GM18907 (cell line): ENCODE results near the gene HES4.

Experiments
- ATAC-seq: cut with Tn5 transposase; IDR thresholded peaks from one replicate; pipeline ENCODE4 v1.9.1; 2021; ENCODE audit warnings: mild to moderate bottlenecking, moderate library complexity; ENCODE audit not compliant: unreplicated experiment

The HES4 gene

DNA sequence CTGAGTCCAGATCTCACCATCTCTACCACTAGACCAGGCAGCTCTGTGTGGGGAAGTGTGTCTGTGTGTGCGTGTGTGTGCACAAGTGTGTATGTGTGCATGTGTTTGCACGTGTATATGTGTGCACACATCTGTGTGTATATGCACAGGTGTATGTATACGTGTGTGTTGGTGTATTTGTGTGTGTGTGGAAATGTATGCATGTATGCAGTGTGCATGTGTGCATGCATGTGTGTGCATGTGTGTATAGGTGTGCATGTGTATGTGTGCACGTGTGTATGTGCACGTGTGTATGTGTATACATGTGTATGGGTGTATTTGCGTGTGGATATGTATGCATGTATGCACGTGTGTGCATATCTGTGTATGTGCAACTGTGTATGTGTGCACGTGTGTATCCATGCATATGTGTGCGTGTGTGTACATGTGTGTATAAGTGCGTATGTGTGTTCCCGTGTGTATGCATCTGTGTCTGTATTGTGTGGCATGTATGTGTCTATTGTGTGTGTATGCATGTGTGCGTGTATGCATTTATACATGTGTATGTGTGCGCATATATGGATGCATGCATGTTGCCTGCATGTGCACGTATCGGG, 30.5 kb downstream of the HES4 start:
- ATAC-seq, result no peak

- no peak for ATAC-seq
Measured at GRCh38 chr1:967466-968343, 32.2 kb downstream of the HES4 start.

DNA sequence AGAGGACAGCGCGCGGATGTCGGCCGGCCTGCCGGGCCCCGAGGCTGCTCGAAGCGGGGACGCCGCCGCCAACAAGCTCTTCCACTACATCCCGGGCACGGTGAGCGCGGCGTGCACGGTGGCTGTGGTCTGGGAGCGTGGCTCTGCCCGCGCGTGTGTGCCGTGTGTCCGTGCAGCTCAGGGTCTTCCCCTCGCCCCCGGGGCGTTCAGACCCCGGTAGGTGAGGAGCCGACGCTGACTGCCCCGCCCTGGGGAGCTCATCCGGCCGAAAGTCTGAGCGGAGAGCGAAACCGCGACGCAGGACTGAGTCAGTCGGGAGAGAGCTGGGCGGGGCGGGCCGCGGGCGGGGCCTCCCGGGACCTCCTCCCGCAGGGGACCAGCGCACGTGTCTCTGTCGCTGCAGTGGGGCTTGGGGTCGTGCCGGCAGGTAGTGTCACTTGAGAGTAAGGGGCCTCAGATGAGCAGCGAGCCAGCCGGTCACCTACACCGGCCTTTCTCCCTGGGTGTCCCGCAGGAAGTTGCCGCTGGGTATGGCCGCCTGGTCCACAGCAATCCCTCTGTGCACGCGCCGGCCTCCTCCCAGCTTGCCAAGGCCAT, 33.1 kb downstream of the HES4 start:
- peak; percentile 51 for ATAC-seq

DNA sequence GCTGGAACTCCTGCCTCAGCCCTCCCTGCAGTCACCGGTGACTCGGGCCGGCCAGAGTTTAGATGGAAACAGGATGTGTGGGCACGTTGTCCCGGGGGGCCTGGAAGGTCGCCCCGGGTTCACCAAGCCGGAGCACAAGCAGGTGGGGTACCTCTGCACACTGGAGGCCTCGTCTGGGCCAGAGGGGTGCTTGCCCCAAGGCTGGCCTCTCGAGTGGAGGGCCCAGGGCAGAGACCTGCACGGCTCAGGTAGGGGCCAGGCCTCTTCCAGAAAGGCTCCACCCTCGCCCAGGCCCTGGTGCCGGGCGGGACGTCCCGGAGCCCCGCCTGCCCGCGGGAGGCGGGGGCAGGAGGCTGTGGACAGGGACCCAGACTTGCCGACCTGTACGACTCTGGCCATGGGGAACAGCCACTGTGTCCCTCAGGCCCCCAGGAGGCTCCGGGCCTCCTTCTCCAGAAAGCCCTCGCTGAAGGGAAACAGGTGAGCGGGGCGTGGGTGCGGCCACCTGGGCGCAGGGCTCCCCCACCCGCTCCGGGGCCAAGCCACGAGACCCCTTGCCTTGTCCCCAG, 33.7 kb downstream of the HES4 start, which contains the start of gene PLEKHN1:
PLEKHN1 (plus strand) TSS at position 348 of the 569 bp plus-strand sequence; CDS start at position 398, 50 bp downstream.
- peak; percentile 23 for ATAC-seq

- no peak for ATAC-seq
Measured at GRCh38 chr1:965526-966134, 34.3 kb downstream of the HES4 start.

DNA sequence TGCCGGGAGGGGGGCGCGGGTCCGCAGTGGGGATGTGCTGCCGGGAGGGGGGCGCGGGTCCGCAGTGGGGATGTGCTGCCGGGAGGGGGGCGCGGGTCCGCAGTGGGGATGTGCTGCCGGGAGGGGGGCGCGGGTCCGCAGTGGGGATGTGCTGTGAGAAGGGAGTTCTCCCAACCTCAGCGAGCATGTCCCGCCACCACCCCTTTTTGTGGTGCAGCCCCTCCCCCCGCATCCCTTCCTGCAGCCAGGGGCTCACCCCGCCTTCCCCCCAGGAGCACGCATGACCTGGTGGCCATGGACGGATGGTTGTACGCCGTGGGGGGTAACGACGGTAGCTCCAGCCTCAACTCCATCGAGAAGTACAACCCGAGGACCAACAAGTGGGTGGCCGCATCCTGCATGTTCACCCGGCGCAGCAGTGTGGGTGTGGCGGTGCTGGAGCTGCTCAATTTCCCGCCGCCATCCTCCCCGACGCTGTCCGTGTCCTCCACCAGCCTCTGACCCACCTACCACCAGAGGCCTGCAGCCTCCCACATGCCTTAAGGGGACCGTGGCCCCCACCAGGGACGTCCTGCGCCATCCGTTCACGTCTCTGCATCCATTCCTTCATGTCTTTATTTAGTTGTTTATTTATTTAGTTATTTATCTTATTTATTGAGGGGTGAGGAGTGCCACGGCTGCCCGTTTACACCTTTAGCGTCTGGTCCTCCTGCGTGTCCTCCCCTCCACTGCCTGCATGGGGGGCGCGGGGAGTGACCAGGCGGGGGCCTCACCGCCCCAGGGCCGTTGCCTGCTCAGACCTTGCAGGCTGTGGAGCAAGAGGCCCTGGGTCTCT, 35.0 kb downstream of the HES4 start:
- no peak for ATAC-seq

- ATAC-seq, result no peak
Measured at GRCh38 chr1:963746-964525, 36.0 kb downstream of the HES4 start.

GRCh38 chr1:963301-963651, 36.6 kb downstream of the HES4 start:
- ATAC-seq, result no peak

DNA sequence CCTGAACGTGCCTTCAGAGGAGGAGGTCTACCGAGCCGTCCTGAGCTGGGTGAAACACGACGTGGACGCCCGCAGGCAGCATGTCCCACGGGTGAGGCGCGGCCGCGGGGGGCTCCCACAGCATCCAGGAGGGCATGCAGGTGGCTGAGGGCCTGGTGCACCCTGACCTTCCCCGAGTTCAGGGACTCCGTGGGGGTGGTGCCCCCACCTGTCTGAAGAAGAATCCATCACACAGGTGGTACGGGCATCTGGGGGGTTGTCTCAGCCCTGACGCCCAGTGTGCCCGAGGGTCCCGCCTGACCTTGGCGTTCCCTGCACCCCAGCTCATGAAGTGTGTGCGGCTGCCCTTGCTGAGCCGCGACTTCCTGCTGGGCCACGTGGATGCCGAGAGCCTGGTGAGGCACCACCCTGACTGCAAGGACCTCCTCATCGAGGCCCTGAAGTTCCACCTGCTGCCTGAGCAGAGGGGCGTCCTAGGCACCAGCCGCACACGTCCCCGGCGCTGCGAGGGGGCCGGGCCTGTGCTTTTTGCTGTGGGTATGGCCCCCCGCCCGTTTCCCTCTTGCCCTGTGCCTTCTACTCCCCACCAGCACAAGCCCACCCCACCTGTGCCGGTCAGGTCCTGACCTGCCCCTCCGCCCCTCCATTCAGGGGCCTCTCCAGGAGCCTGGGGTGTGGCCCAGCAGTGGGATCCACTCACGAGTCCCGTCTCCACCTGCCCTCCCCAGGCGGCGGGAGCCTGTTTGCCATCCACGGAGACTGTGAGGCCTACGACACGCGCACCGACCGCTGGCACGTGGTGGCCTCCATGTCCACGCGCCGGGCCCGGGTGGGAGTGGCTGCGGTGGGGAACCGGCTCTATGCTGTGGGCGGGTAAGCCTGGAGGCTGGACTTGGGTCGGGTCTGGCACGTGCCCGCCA, 37.3 kb downstream of the HES4 start:
- ATAC-seq, result no peak

DNA sequence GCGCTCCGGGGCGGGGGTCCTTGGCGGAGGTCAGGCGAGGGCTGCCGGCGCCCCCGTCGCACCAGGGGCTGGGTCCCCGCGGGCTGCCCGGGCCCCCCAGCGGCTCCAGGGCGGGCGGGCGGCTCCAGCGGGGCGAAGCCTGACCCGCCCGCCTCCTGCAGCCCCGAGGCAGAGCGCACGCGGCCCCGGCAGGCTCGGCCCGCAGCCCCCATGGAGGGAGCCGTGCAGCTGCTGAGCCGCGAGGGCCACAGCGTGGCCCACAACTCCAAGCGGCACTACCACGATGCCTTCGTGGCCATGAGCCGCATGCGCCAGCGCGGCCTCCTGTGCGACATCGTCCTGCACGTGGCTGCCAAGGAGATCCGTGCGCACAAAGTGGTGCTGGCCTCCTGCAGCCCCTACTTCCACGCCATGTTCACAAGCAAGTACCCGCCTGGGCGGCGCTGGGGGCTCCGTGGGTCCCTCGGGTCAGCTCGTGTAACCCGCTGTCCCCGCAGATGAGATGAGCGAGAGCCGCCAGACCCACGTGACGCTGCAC, 38.7 kb downstream of the HES4 start:
- ATAC-seq, result no peak

DNA sequence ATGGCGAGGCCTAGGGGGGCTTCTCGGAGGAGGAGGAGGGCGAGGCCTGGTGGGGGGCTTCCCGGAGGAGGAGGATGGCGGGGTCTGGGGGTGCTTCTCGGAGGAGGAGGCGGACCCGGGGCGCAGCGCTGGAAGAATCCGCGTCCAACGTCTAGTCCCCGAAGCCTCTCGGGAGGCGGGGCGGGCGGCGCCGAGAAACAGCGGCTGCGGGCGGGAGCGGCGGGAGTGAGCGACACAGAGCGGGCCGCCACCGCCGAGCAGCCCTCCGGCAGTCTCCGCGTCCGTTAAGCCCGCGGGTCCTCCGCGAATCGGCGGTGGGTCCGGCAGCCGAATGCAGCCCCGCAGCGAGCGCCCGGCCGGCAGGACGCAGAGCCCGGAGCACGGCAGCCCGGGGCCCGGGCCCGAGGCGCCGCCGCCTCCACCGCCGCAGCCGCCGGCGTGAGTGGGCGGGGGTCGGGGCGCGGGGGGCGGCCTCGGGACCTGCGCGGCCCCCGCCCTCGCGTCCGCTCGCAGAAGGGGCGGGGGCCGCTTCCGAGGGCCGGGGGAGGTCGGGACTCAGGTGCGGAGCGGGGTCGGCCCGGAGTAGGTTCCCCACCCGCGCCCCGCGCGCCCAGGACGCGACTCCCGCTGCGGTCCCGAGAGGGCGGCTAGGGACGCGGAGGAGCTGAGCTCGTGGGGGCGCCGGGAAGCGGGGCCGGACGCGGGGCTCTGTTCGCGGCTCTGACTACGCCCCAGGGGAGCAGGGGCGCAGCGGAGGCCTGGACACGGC, 39.4 kb downstream of the HES4 start, which contains the start of gene KLHL17:
KLHL17 (plus strand) TSS at position 222 of the 769 bp plus-strand sequence; CDS start at position 332, 110 bp downstream.
- ATAC-seq, result no peak

GRCh38 chr1:959731-960362, 40.0 kb downstream of the HES4 start:
- ATAC-seq, result no peak

GRCh38 chr1:958823-959730, 40.8 kb downstream of the HES4 start, which contains the start of gene NOC2L:
NOC2L (minus strand) TSS chr1:959256; CDS start chr1:959240, 16 bp downstream.
- ATAC-seq, result peak; percentile 66

GRCh38 chr1:956636-957035, 43.3 kb downstream of the HES4 start:
- no peak for ATAC-seq

- ATAC-seq, result no peak
Measured at GRCh38 chr1:955474-955873, 44.4 kb downstream of the HES4 start.

DNA sequence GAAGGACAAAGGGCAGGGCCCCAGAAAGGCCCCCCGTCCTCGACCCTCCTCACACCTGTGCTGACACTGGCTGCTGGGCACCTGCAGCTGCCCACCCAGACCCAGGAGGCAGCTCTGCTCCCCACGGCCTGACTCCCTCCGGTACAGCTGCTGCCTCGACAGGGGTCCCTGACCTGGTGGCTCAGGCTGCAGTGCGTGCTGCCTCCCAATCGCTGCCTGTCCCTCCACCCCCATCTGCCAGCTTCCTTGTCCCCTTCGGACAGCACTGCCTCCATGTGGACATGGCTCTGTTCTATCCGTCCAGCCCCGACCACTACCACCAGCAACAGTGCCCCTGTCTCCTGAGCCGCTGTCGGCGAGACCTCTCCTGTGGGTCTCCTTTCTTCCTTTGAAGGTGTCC, 45.0 kb downstream of the HES4 start:
- ATAC-seq, result no peak
